ENCODE measurements around the gene CYB5R3.

- TF ChIP-seq EZH2 (IDR thresholded peaks at IDR 0.05; ENCODE audit: low read depth) (no peak), CTCF (conservative IDR thresholded peaks at IDR 0.05) (no peak)
These were observed 52.9 kb downstream of the CYB5R3 start for GRCh38 chr22:42596336-42596735.

Measured in PC-9 (cell line).